B cell (primary cell): ENCODE results near the gene TBRG4. TPM values are rescaled to one million over a fixed set of nuclear protein-coding genes. Genes with fewer than 3 reads are reported as not detected.

Experiments used
- ATAC-seq: fragments of 200-7000 bp; cut with Tn5 transposase; one replicate; pipeline ENCODE4 v1.10.0; 2021; ENCODE audit warnings: low read depth, mild to moderate bottlenecking, moderate number of reproducible peaks, moderate library complexity
- CTCF ChIA-PET: fragments of 350-600 bp; sonication (Branson Sonifier 250); formaldehyde crosslinking; loops from one replicate; lab custom pipeline; 2021; ENCODE audit warnings: antibody characterized with exemption, inconsistent platforms; lab: Charles Lee
- POLR2A ChIA-PET: fragments of 350-600 bp; sonication (Branson Sonifier 250); formaldehyde crosslinking; loops from one replicate; lab custom pipeline; 2021; ENCODE audit warnings: antibody characterized with exemption; lab: Charles Lee
- DNase-seq: peaks from one replicate; pipeline ENCODE4 v3.0.0; 2013
- H2AFZ ChIP-seq: 2 replicates; pipeline ENCODE4 v1.6.1; 2012; ENCODE audit warnings: mild to moderate bottlenecking, low read depth, low read length; ENCODE audit not compliant: insufficient read depth, poor library complexity, severe bottlenecking
- H3K27ac ChIP-seq, 2 donors: 1 replicate in 1 of 2; 2 replicates in 1 of 2; pipeline ENCODE4 v1.5.1; 2012 to 2013; ENCODE audit warnings: low read length in 2 of 2, mild to moderate bottlenecking in 2 of 2, moderate library complexity in 1 of 2
- H3K27me3 ChIP-seq, 4 experiments: fragments of 200-600 bp in 1 of 4; sonication (generic) in 1 of 4; replicated peaks in 1 of 4; 1 replicate in 2 of 4; 2 replicates in 2 of 4; pipeline versions ENCODE4 v1.6.1 to v1.7.0; 2013 to 2016; ENCODE audit warnings: low read length in 3 of 4, mild to moderate bottlenecking in 2 of 4, mixed read lengths in 1 of 4, moderate library complexity in 1 of 4; ENCODE audit not compliant: insufficient read depth in 4 of 4, control insufficient read depth in 3 of 4; ENCODE audit errors: control extremely low read depth in 1 of 4
- H3K36me3 ChIP-seq, 2 experiments: replicated peaks in 1 of 2; 1 replicate in 1 of 2; 2 replicates in 1 of 2; pipeline versions ENCODE4 v1.6.1 to v1.7.1; 2013; ENCODE audit warnings: low read length in 1 of 2; ENCODE audit not compliant: insufficient read depth in 2 of 2, control insufficient read depth in 1 of 2; ENCODE audit errors: control extremely low read depth in 1 of 2, extremely low read depth in 1 of 2
- H3K4me1 ChIP-seq, 2 donors: fragments of 200-600 bp in 1 of 2; sonication (generic) in 1 of 2; 1 replicate in 1 of 2; 2 replicates in 1 of 2; pipeline versions ENCODE4 v1.5.1 to v1.6.1; 2013 to 2017; ENCODE audit warnings: low read length in 2 of 2; ENCODE audit not compliant: control insufficient read depth in 2 of 2, insufficient read depth in 2 of 2
- H3K4me2 ChIP-seq: replicated peaks from 2 replicates; pipeline ENCODE3; 2012; ENCODE audit warnings: mild to moderate bottlenecking, low read depth, low read length; ENCODE audit not compliant: poor library complexity, severe bottlenecking
- H3K4me3 ChIP-seq, 5 experiments: fragments of 200-600 bp in 1 of 5; sonication (generic) in 1 of 5; 1 replicate in 3 of 5; 2 replicates in 2 of 5; pipeline versions ENCODE4 v1.5.1 to v1.7.0; 2011 to 2016; ENCODE audit warnings: low read length in 4 of 5, mild to moderate bottlenecking in 4 of 5, low read depth in 2 of 5, control low read depth in 1 of 5, moderate library complexity in 1 of 5; ENCODE audit not compliant: insufficient read depth in 1 of 5; ENCODE audit errors: control extremely low read depth in 1 of 5, extremely low read depth in 1 of 5
- H3K79me2 ChIP-seq: fragments of 200-600 bp; sonication (generic); one replicate; pipeline ENCODE4 v1.6.0; 2016; ENCODE audit warnings: low read length; ENCODE audit not compliant: control insufficient read depth, insufficient read depth
- H3K9ac ChIP-seq: fragments of 200-600 bp; sonication (generic); 2 replicates; pipeline ENCODE4 v1.6.1; 2017; ENCODE audit warnings: mild to moderate bottlenecking, low read length, moderate library complexity
- H3K9me3 ChIP-seq, 3 donors: one replicate each; pipeline versions ENCODE4 v1.6.1 to v1.7.1; 2013; ENCODE audit warnings: low read length in 2 of 3; ENCODE audit not compliant: control insufficient read depth in 2 of 3, insufficient read depth in 1 of 3; ENCODE audit errors: control extremely low read depth in 1 of 3
- H4K20me1 ChIP-seq: 2 replicates; pipeline ENCODE4 v1.6.0; 2012; ENCODE audit warnings: mild to moderate bottlenecking, low read length; ENCODE audit not compliant: insufficient read depth, control insufficient read depth, poor library complexity, severe bottlenecking
- H3K27ac Mint-ChIP-seq: one replicate; pipeline ENCODE4 v1.8.0; 2021; ENCODE audit warnings: mixed read lengths
- H3K27me3 Mint-ChIP-seq: one replicate; pipeline ENCODE4 v1.8.0; 2021; ENCODE audit warnings: mixed read lengths
- H3K4me1 Mint-ChIP-seq: one replicate; pipeline ENCODE4 v1.8.0; 2021; ENCODE audit warnings: mixed read lengths
- H3K4me3 Mint-ChIP-seq: one replicate; pipeline ENCODE4 v1.8.0; 2021; ENCODE audit warnings: mixed read lengths
- H3K9me3 Mint-ChIP-seq: one replicate; pipeline ENCODE4 v1.8.0; 2022; ENCODE audit warnings: mixed read lengths; ENCODE audit not compliant: insufficient read depth
- EZH2 ChIP-seq: IDR thresholded peaks from 2 replicates; pipeline ENCODE4 v1.6.1; 2012; ENCODE audit warnings: borderline replicate concordance, low read depth, mild to moderate bottlenecking, moderate library complexity, low read length; ENCODE audit not compliant: insufficient read depth, poor library complexity, severe bottlenecking
- WGBS: methylation state at CpG from one replicate; pipeline ENCODE4 v1.1.5; 2013; ENCODE audit warnings: missing lambda C conversion rate; ENCODE audit not compliant: insufficient coverage; 5-methylcytosine and 5-hydroxymethylcytosine counted together
- intact Hi-C: fragments of 100-400 bp; cut with micrococcal nuclease; formaldehyde crosslinking; loops from one replicate; pipeline ENCODE4 v1.10.0; 2022
- polyA plus RNA-seq: library from polyadenylated mRNA; depleted of rRNA; stranded (reverse); fragments of >200 nt; gene quantifications from 2 replicates; pipeline ENCODE4 v1.2.3, GENCODE V29; 2012
- total RNA-seq, 2 donors: library from RNA; stranded (reverse); fragments of 120-200 nt in 1 of 2; gene quantifications; 1 replicate in 1 of 2; 2 replicates in 1 of 2; pipeline versions ENCODE4 v1.2.3 to v1.2.4, GENCODE V29; 2013 to 2022
- TF ChIP-seq, protein P1 (sequence below): fragments of 200-600 bp; IDR thresholded peaks from one replicate; pipeline ENCODE4 v1.8.0; 2022; ENCODE audit warnings: antibody characterized with exemption, mild to moderate bottlenecking

Gene TBRG4
- total and polyA plus RNA-seq, 2 donors (not counting 1 experiment from before 2014, with no cell fraction given): 92.8 to 111 TPM

DNA sequence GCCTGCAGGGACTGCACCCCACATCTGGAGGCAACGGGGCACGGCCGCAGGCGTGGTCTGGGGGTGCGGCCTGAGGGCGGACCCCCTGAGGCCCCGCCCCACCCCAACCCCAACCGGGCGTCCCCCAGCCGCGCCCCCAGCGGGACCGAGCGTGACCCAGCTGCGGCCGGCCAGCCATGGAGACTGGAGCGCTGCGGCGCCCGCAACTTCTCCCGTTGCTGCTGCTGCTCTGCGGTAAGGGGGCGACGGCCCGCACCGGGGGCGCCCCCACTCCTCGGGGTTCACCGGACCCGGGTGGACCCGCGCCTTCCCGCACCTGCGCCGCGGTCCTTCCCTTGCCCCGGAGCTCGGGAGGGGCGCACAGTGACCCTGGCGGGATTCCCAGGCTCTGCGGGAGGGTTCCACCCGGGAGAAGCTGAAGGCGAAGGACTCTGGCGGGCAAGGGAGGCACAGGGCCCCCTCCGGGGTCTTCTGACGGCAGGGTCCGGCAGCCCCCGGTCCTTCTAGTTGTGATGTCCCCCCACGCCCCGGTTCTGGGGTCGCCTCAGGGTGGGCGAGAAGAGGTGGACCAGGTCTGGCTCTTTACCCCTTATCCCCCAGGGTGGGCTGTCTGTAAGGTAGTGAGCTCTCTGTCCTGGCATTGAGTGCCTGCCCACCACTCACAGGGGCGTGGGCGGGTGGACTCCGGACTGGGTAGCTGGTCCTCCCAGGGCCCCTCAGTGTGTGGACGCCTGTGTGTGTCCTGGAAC is 46.3 kb upstream of the TBRG4 start, which contains the start of gene RAMP3:
TSS of gene RAMP3 (plus strand) at position 139 of the 749 bp plus-strand sequence. CDS start at position 177, 38 bp downstream.
- no peak for ATAC-seq

More for the DNA sequence above, 46.3 kb upstream of the TBRG4 start, which contains the start of gene RAMP3:
- Mint-ChIP-seq H3K27ac (no peak within 1 kb of the TSS), H3K4me1 (peaks cover 20% of the 10 kb centered on the region), H3K9me3 (no peaks in the 10 kb centered on the region), H3K27me3 (peaks cover 40% of the 10 kb centered on the region), H3K4me3 (peak within 1 kb of the TSS; percentile 53)
- peaks cover 0 to 42% (median 13%) of the 10 kb centered on the region in 4 experiments for H3K27me3 ChIP-seq
- DNase-seq: peak; percentile 31
- POLR2A ChIA-PET: interaction anchor here (0.9 kb wide), 1 partner anchor 1012 kb away, joined by 3 read pairs; no protein-coding TSS in a partner anchor
- no peaks in the 10 kb centered on the region for H3K79me2 ChIP-seq
- H2AFZ ChIP-seq: no peak within 1 kb of the TSS
- CTCF ChIA-PET: interaction anchor here (0.8 to 1.5 kb wide), 4 partner anchors 9 to 696 kb away, joined by 3 to 5 read pairs (median 3); no protein-coding TSS in a partner anchor
- H3K4me2 ChIP-seq: peak within 1 kb of the TSS; percentile 52
- intact Hi-C loops: no loop called here
- no peaks in the 10 kb centered on the region for H3K9me3 ChIP-seq
- TF ChIP-seq, protein P1, sequence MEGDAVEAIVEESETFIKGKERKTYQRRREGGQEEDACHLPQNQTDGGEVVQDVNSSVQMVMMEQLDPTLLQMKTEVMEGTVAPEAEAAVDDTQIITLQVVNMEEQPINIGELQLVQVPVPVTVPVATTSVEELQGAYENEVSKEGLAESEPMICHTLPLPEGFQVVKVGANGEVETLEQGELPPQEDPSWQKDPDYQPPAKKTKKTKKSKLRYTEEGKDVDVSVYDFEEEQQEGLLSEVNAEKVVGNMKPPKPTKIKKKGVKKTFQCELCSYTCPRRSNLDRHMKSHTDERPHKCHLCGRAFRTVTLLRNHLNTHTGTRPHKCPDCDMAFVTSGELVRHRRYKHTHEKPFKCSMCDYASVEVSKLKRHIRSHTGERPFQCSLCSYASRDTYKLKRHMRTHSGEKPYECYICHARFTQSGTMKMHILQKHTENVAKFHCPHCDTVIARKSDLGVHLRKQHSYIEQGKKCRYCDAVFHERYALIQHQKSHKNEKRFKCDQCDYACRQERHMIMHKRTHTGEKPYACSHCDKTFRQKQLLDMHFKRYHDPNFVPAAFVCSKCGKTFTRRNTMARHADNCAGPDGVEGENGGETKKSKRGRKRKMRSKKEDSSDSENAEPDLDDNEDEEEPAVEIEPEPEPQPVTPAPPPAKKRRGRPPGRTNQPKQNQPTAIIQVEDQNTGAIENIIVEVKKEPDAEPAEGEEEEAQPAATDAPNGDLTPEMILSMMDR: no peak
- TF ChIP-seq EZH2: no peak
- no peak within 1 kb of the TSS for H3K4me3 ChIP-seq
- no peak within 1 kb of the TSS for H3K9ac ChIP-seq
- H3K27ac ChIP-seq: no peak within 1 kb of the TSS
- WGBS: 16% methylated on average over 51 of the region's 56 CpGs
- H3K36me3 ChIP-seq: no peaks in the 10 kb centered on the region
- peaks cover 12 to 17% of the 10 kb centered on the region in 2 donors for H3K4me1 ChIP-seq
- H4K20me1 ChIP-seq: no peaks in the 10 kb centered on the region
